GM12872 (cell line): ENCODE measurements around the gene RANGAP1.

Experiments
- TF ChIP-seq, protein P1 (sequence below): IDR thresholded peaks from 3 replicates; pipeline ENCODE4 v1.5.1; 2011; ENCODE audit warnings: low read depth, mild to moderate bottlenecking, low read length, moderate library complexity; ENCODE audit not compliant: insufficient read depth

The RANGAP1 gene

DNA sequence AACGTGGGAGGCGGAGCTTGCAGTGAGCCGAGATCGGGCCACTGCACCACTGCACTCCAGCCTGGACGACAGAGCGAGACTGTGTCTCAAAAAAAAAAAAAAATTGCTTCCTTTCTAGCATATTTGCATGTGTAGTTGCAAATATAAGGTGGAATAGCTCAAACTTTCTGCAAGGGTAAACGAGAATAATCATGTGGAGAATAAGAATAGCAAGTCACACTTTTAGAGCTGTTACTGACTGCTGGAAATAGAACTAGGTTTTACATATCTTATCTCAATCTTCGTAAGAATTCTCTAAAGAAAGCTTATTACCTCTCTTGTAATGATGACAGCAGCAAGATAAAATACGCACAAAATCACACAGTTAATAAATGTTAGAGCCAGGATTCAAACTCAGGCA is 79.3 kb downstream of the RANGAP1 start:
- TF ChIP-seq, protein P1, sequence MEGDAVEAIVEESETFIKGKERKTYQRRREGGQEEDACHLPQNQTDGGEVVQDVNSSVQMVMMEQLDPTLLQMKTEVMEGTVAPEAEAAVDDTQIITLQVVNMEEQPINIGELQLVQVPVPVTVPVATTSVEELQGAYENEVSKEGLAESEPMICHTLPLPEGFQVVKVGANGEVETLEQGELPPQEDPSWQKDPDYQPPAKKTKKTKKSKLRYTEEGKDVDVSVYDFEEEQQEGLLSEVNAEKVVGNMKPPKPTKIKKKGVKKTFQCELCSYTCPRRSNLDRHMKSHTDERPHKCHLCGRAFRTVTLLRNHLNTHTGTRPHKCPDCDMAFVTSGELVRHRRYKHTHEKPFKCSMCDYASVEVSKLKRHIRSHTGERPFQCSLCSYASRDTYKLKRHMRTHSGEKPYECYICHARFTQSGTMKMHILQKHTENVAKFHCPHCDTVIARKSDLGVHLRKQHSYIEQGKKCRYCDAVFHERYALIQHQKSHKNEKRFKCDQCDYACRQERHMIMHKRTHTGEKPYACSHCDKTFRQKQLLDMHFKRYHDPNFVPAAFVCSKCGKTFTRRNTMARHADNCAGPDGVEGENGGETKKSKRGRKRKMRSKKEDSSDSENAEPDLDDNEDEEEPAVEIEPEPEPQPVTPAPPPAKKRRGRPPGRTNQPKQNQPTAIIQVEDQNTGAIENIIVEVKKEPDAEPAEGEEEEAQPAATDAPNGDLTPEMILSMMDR = no peak

DNA sequence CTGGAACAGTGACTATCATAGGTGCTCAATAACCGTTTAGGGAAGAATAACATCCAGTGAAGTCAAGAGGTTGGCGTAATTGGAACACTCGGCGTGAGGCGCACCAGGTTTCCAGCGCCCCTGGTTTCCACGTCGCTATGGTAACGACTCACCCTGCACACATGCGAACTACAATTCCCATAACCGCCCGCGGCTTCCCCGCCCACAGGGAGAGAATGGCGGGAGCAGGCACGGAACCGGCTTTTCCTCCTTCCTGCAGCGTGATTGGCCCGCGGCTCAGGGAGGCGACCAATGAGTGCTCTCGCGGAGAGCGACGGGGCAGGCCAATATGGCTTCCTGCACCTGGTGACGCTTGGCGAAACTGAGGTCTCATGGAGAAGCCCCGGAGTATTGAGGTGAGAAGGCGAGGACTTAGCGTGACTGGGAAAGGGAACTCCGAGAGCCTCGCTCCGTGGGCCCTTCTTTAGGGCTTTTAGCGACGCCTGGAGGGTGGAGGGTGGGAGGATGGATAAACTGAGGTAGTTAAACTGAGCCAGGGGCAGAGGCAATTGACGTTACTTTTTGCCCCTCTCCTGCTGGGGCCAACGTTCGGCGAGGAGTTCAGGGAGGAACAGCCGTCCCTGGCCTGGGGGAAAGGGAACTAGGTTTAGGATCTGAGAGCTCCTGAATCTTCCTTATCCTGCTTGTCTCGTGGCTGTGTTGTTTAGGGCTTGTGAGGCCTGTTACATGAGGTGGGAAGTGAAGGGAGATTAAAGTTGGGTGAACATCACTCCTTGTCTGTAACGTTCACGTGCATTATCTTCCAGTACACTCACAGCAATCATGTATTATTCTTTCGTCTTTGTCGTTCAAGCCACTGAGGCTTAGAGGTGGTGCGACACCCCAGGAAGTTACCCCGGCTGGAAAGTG is 80.7 kb downstream of the RANGAP1 start, which contains the start of gene L3MBTL2:
Gene L3MBTL2 (plus strand): TSS at position 321 of the 909 bp plus-strand sequence. CDS start 51 bp downstream, at position 372.
- TF ChIP-seq, protein P1 = no peak

- TF ChIP-seq, protein P1 = no peak
Measured at GRCh38 chr22:41204066-41204465, 81.9 kb downstream of the RANGAP1 start.

DNA sequence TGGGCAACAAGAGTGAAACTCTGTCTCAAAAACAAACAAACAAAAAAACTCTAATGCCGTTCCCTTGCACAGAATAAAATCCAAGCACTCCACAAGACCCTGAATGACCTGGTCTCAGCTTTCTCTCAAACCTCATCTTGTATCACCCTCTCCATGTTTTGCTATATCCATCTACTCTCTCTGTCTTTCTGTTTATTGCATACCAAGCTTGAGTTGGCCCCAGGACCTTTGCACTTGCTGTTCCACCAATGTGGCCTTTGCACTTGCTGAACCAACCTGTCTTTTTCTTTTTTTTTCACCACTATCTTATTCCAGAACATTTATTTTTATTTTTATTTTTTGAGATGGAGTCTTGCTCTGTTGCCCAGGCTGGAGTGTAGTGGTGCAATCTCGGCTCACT is 82.9 kb downstream of the RANGAP1 start:
- TF ChIP-seq, protein P1 = no peak

DNA sequence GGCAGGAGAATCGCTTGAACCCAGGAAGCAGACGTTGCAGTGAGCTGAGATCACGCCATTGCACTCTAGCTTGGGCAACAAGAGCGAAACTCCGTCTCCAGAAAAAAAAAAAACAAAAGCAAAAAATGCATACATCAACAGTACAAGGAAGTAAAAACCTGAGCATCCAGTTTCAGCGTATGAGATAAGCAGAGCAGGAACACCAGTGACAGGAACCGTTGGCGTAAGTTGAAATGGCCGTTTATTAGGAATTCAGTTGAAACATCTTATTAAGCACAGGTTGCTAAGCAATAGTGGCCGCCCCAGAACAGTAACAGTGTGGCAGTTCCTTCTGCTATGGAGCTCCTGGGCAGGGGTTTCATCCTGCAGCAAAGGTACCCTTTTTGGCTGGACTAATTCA is 84.8 kb downstream of the RANGAP1 start:
- TF ChIP-seq, protein P1 = no peak

DNA sequence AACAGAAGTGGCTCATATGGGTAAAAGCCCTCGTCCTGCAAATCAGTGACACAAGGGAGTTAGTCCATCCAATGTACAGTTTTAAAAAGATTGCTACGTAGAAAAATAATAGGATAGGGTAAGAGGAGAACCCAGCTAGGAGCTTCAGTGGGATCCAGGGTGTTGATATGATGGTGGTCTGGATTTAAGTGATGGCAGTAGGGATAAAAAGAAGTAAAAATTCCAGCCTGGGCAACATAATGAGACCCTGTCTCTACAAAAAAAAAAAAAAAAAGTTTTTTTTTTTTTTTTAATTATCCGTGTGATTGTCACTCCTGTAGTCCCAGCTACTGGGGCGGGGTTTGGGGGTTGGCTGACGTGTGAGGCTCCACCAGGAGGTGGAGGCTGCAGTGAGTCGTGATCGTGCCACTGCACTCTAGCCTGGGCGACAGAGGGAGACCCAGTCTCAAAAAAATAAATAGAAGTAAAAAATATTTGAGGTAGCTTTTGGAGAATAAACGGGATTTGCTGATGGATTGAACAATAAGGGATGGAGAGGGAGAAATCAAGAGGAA is 87.9 kb downstream of the RANGAP1 start:
- TF ChIP-seq, protein P1 = 0 out of 3 replicates have a peak, but pooled peaks have one; percentile 8
